NCI-H82 treated with DMSO at 0.1 percent for 48 hours (cell line): ENCODE results near the gene NAA10.
A peak's percentile ranks its signal among the peaks of the same experiment; 100 is the strongest.
"Not testable (repeated sequence)": the region's sequence is repeated elsewhere in the genome, so short reads cannot be mapped to it uniquely, and the experiment has no call there.

Source experiments
- DNase-seq: peaks from one replicate; lab custom pipeline; 2025; ENCODE audit not compliant: unreplicated experiment; lab: John Stamatoyannopoulos, UW

The NAA10 gene

GRCh38 chrX:153934762-153935325 is at the start of gene NAA10:
Gene NAA10, minus strand, starts transcription at chrX:153935037. Its CDS starts 133 bp downstream, at chrX:153934904.
- DNase-seq = peak; percentile 24

GRCh38 chrX:153983321-153983801 is 48.5 kb upstream of the NAA10 start:
- DNase-seq = no peak

- no peak for DNase-seq
Measured at GRCh38 chrX:153981771-153982533, 47.1 kb upstream of the NAA10 start.

- no peak for DNase-seq
Measured at GRCh38 chrX:153981231-153981630, 46.4 kb upstream of the NAA10 start.

- DNase-seq = not testable (repeated sequence)
Measured at GRCh38 chrX:153980394-153980793, 45.6 kb upstream of the NAA10 start.

- no peak for DNase-seq
Measured at GRCh38 chrX:153974726-153975286, 40.0 kb upstream of the NAA10 start.

- no peak for DNase-seq
Measured at GRCh38 chrX:153974003-153974725, 39.3 kb upstream of the NAA10 start.

GRCh38 chrX:153973127-153974002 is 38.5 kb upstream of the NAA10 start:
- no peak for DNase-seq

- DNase-seq = peak; percentile 64
Measured at GRCh38 chrX:153972368-153973126, 37.7 kb upstream of the NAA10 start, which contains the start of gene TMEM187. Gene TMEM187, plus strand, starts transcription at chrX:153972754. Its CDS starts 9,309 bp downstream, at chrX:153982063.

- peak; percentile 71 for DNase-seq
Measured at GRCh38 chrX:153971450-153972367, 36.9 kb upstream of the NAA10 start, which contains the start of gene HCFC1. Gene HCFC1, minus strand, starts transcription at chrX:153971818. Its CDS starts 978 bp downstream, at chrX:153970840.

GRCh38 chrX:153971124-153971449 is 36.2 kb upstream of the NAA10 start:
- DNase-seq = peak; percentile 29

- peak; percentile 60 for DNase-seq
Measured at GRCh38 chrX:153970357-153971123, 35.7 kb upstream of the NAA10 start.

- no peak for DNase-seq
Measured at GRCh38 chrX:153969904-153970356, 35.1 kb upstream of the NAA10 start.

- no peak for DNase-seq
Measured at GRCh38 chrX:153969125-153969903, 34.5 kb upstream of the NAA10 start.

- DNase-seq = no peak
Measured at GRCh38 chrX:153968754-153969124, 33.9 kb upstream of the NAA10 start.

GRCh38 chrX:153968255-153968654 is 33.4 kb upstream of the NAA10 start:
- no peak for DNase-seq
